Colonic mucosa (tissue), 4 donors: ENCODE data around the gene ADAMTS18. TPM values are rescaled to one million over a fixed set of nuclear protein-coding genes. Genes with fewer than 3 reads are reported as not detected.

ENCODE experiments used
- DNase-seq: peaks from one replicate; pipeline ENCODE4 v3.0.0-alpha.2; 2020
- H3K27ac ChIP-seq: fragments of 200-600 bp; one replicate; pipeline ENCODE4 v1.8.0; 2021
- H3K27me3 ChIP-seq: fragments of 200-600 bp; one replicate; pipeline ENCODE4 v1.8.0; 2021
- H3K36me3 ChIP-seq: fragments of 200-600 bp; one replicate; pipeline ENCODE4 v1.8.0; 2021
- H3K4me1 ChIP-seq: fragments of 200-600 bp; one replicate; pipeline ENCODE4 v1.8.0; 2021; ENCODE audit warnings: mild to moderate bottlenecking
- H3K4me3 ChIP-seq: fragments of 200-600 bp; one replicate; pipeline ENCODE4 v1.8.0; 2021
- H3K9ac ChIP-seq, 2 donors: one replicate each; pipeline ENCODE4 v1.7.0; 2013; ENCODE audit warnings: control low read depth in 2 of 2, low read depth in 2 of 2, low read length in 2 of 2
- H3K9me3 ChIP-seq: fragments of 200-600 bp; one replicate; pipeline ENCODE4 v1.8.0; 2021
- intact Hi-C: fragments of 100-400 bp; cut with DNase I; formaldehyde crosslinking; loops from one replicate; pipeline ENCODE4 v1.14.1; 2022
- total RNA-seq, 2 donors: library from RNA; stranded (reverse); fragmentation: NEBNext Ultra II Directional in 1 of 2; extraction: Animal tissue kit (Norgen Biotek cat#: 25700) in 1 of 2; gene quantifications; one replicate each; pipeline ENCODE4 v1.2.1, GENCODE V29; 2021
- TF ChIP-seq, protein P1 (sequence below): fragments of 200-600 bp; IDR thresholded peaks from one replicate; pipeline ENCODE4 v1.8.0; 2022; ENCODE audit warnings: antibody characterized with exemption, mild to moderate bottlenecking
- donor health status: healthy.
- donor health status: DM: no; HTN: no; CAD: no.
- donor health status: DM: no; HTN: no; CAD: no.

ADAMTS18 gene
- total RNA-seq, 2 donors from 2014 or later = 0.05 to 0.29 TPM

DNA sequence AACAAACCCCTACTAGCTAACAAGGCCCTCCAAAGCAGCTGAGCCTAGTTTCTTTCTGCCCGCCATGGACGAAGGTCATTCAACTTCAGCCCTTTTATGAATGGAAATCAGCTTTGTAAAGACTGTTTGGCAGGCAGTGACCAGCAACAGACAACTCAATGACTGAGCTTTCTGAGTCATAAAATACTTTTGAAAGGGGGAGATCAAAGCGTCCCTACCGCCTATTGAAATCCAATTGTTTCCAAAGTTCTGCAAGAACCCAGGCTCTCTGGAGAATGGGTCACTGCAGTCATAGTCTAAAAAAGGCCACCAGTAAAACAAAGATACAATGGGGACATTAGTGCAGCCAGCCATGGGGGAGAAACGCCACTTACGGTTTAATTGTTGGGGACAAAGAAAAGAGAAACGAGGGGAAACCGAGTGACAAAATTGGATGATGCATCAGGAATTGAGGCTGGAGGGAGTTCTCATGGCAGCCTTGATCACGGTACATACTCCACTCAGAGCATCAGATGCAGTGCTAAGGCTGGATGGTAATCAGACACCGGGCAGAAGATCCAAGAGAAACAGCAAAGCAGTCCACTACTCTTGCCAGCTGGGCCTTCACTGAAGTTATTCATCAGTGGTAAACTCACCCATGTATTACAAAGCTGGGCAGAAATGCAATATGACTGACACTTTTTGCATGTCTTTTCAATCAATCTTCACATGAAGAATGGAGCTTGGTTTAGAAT lies 9.8 kb downstream of the ADAMTS18 start:
- no peak overlapping the region for H3K4me3 ChIP-seq
- no peak overlapping the region for H3K9ac ChIP-seq
- no peaks in the 10 kb centered on the region for H3K27me3 ChIP-seq
- TF ChIP-seq, protein P1, sequence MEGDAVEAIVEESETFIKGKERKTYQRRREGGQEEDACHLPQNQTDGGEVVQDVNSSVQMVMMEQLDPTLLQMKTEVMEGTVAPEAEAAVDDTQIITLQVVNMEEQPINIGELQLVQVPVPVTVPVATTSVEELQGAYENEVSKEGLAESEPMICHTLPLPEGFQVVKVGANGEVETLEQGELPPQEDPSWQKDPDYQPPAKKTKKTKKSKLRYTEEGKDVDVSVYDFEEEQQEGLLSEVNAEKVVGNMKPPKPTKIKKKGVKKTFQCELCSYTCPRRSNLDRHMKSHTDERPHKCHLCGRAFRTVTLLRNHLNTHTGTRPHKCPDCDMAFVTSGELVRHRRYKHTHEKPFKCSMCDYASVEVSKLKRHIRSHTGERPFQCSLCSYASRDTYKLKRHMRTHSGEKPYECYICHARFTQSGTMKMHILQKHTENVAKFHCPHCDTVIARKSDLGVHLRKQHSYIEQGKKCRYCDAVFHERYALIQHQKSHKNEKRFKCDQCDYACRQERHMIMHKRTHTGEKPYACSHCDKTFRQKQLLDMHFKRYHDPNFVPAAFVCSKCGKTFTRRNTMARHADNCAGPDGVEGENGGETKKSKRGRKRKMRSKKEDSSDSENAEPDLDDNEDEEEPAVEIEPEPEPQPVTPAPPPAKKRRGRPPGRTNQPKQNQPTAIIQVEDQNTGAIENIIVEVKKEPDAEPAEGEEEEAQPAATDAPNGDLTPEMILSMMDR = no peak
- intact Hi-C loops = no loop called here
- DNase-seq = no peak
- no peaks in the 10 kb centered on the region for H3K4me1 ChIP-seq
- no peak overlapping the region for H3K27ac ChIP-seq
- H3K36me3 ChIP-seq = no peaks in the 10 kb centered on the region
- no peaks in the 10 kb centered on the region for H3K9me3 ChIP-seq

DNA sequence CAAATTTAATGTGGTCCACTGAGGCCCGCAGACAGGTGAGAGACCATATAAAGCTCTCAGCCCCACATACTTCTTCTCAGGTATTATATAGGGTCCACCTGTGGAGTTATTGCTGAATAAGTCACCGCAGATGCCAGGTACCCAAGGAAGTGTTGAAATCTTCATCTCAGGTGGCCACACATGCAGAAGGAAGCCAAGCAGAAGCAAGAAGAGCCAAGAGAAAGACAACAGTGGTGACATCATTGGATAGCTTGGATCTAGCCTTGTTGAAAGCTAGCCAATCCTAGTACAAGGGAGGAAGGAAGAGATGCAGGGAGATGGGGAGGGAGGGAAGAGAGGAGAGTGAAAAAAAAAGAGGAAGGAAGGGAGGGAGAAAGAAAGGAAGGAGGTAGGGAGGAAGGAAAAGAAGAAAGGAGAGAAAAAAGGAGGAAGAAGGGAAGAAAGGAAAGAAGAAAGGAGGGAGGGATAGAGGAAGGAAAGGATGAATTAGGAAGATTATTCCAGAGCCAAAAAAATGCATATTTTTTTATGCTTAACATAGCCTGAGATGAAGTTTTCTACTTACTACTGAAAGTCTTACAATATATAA lies 12.5 kb downstream of the ADAMTS18 start:
- Histone ChIP-seq H3K9ac (no peak overlapping the region), H3K27ac (no peak overlapping the region), H3K9me3 (no peaks in the 10 kb centered on the region), H3K4me1 (no peaks in the 10 kb centered on the region), H3K36me3 (no peaks in the 10 kb centered on the region), H3K27me3 (no peaks in the 10 kb centered on the region), H3K4me3 (no peak overlapping the region)
- TF ChIP-seq, protein P1 = no peak
- no peak for DNase-seq
- intact Hi-C loops = no loop called here

DNA sequence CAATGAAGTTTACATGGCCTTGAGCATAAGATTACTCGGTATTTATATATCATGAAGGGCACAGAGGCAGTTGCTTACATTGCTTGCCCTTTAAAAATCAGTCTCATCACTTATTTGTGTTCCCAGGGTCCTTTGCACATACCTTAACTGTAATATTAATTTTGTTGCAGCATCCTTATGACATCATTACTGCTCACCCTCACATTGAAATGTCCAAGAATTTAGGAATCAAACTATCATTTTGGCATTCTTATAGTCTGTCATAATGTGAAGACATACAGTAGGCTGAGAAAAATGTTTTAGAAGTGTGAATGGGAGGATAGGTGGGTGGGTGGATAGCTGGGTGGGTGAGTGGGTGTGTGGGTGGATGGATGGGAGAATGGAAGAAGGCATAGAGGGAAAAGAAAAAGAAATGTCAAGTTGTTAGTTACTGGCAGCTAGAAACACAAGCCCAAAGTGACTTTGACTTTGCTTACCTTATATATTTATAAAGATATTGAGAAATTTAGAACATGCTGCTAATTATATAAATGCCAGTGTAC lies 17.8 kb downstream of the ADAMTS18 start:
- H3K36me3 ChIP-seq = no peaks in the 10 kb centered on the region
- TF ChIP-seq, protein P1 = no peak

DNA sequence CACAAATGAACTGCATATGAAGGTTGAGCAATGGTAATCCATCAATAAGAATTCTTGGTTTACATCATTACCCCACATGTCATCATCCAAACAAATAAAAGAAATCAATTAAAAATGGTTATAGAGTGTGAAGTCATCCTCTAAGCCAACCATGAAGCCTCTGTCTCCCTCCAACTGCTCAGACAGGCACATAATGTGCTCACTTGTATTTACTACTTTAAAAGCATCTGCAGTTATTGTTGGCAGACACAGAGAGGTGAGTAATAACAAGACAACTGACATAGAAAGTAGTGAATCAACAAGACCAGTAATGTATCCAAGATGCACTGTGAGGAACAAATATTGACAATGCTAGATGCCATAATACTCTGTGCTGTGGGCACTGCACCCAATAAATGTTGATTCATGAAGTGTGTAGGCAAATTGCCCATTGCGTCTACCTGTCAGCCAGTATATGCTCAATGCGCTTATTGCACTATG lies 20.0 kb downstream of the ADAMTS18 start:
- no peak overlapping the region for H3K4me3 ChIP-seq
- H3K27me3 ChIP-seq = no peaks in the 10 kb centered on the region
- intact Hi-C loops = no loop called here
- no peaks in the 10 kb centered on the region for H3K9me3 ChIP-seq
- TF ChIP-seq, protein P1 = no peak
- no peak overlapping the region for H3K27ac ChIP-seq
- H3K4me1 ChIP-seq = no peaks in the 10 kb centered on the region
- no peak for DNase-seq
- H3K9ac ChIP-seq = no peak overlapping the region
- H3K36me3 ChIP-seq = no peaks in the 10 kb centered on the region

More for the DNA sequence above, 17.8 kb downstream of the ADAMTS18 start:
- no peak overlapping the region for H3K27ac ChIP-seq
- no peak overlapping the region for H3K4me3 ChIP-seq
- no peaks in the 10 kb centered on the region for H3K9me3 ChIP-seq
- H3K9ac ChIP-seq = no peak overlapping the region
- no peaks in the 10 kb centered on the region for H3K27me3 ChIP-seq
- no peak for DNase-seq
- H3K4me1 ChIP-seq = no peaks in the 10 kb centered on the region
- intact Hi-C loops = no loop called here

DNA sequence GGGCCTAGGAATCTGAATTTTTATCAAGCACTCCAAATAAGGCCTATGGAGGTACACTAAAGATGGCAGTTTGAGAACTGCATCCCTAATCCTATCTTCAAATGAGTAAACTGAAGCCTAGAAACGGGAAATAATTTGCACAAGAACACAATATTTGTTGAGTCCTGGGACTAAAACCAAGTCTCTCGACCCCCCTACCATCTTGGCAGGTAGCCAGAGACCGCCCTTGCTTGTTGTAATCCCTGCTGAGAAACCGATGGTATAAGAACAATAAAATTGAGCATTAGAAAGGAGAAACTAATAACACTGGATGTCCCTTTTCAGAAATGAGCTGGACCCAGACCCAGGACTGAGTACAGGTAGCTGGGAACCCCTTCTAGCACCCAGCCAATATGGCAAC lies 24.4 kb downstream of the ADAMTS18 start:
- intact Hi-C loops = no loop called here
- Histone ChIP-seq H3K9me3 (no peaks in the 10 kb centered on the region), H3K27ac (no peak overlapping the region), H3K4me3 (no peak overlapping the region), H3K36me3 (no peaks in the 10 kb centered on the region), H3K9ac (no peak overlapping the region), H3K4me1 (no peaks in the 10 kb centered on the region), H3K27me3 (no peaks in the 10 kb centered on the region)
- DNase-seq = no peak
- TF ChIP-seq, protein P1 = no peak
